NCI-H1930 (cell line): ENCODE data around the gene LCE1C.

Experiments
- DNase-seq, 2 experiments: peaks; one replicate each; lab custom pipeline; 2025; lab: John Stamatoyannopoulos, UW

Gene LCE1C, protein sequence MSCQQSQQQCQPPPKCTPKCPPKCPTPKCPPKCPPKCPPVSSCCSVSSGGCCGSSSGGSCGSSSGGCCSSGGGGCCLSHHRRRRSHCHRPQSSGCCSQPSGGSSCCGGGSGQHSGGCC

DNA sequence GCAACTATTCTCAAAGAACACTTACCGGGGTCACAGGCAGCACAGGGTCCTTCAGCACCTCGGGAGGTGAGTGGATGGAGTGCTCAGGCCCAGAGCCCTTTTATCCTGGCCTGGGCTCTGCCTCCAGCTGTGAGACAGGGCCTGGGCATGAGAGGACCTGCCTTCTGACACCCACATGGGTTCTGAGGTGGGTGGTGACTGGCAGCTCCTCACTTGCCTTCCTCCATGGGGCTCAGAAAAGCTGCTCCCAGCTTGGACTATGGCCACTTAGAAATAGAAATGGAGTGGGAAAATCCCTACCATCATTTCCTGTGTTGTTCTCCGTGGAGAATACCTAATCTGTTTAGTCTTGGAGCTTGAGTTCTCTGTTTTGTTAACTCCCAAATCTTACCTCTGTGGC lies at the start of gene LCE1C:
Gene LCE1C (minus strand): TSS at position 76 of the 400 bp plus-strand sequence. CDS start 1,173 bp downstream, outside the sequence.
- no peak for DNase-seq

DNA sequence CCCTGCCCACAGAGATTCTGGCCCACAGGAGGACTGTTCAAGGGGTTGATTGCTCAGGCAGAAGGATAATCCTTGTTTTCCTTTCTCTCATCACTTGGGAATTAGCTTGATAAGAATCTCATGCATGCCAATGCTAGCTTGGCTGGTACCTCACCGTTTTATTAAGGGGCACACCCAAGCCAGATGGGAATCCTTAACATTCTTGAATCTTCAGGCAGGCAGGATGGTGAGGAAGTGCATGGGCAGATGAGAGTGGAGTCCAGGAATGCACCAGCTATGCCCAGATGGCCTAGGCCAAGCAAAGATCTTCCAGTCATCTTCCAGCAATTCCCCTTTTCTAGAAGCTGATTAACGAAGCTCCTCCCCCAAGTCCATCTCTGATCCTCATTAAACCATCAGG lies 49.2 kb upstream of the LCE1C start:
- no peak for DNase-seq

DNA sequence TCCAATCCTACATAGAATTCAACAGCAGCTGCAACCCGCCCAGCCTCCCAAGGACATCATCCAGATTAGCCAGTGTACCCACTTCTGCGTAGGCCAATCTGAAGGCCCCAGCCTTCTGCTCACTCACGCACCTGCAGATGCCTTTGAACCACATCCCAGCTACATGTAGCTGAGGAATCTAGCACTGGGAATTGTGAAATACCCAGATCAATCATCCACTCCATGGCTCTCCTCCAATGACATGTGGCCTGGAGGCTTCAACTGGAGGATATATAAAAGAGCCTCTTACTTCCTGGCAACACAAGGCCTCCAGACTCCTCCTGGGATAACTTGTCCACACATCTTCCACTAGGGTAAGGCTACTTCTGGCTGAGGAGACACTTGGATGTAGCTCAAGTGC lies 36.1 kb upstream of the LCE1C start, which contains the start of gene LCE6A:
Gene LCE6A (plus strand): TSS at position 301 of the 400 bp plus-strand sequence. CDS start 665 bp downstream, outside the sequence.
- no peak for DNase-seq

DNA sequence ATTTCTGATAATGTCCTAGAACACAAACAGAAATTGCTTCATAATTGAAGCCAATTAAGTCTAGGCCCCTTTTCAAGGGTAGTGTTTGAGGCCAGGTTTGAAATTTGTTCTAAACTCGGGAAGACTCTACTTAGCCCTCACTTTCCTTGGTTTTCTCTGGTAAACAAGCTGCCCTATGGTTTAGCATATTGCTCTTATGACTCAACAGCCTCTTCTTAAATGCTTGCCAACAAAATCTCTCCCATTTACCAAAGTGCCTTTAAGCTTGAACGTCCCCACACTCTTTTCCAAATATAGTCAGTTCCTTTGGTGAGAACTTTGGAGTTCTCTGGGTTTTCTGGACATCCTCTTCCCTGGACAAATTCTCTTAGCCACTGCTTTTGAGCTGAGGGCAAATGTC lies 30.4 kb upstream of the LCE1C start:
- no peak for DNase-seq

DNA sequence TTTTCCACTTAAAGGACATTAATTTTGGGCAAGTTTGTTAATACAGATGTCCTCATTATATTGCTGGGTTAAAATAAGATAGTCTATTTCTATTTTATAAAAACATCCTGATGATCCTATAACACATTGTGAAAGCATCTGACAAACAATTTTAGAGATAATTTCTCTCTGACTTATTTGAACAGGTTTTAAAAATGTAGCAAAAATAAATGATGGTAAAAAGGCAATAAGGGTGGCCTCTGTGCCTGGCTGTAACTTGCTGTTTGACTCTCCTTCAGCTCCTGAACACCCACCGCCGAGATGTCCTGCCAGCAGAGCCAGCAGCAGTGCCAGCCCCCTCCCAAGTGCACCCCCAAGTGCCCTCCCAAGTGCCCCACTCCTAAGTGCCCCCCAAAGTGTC lies 20.7 kb upstream of the LCE1C start, which contains the start of gene LCE1A:
Gene LCE1A (plus strand): TSS at position 301 of the 400 bp plus-strand sequence. CDS start 0 bp downstream, at position 301.
- DNase-seq = no peak

DNA sequence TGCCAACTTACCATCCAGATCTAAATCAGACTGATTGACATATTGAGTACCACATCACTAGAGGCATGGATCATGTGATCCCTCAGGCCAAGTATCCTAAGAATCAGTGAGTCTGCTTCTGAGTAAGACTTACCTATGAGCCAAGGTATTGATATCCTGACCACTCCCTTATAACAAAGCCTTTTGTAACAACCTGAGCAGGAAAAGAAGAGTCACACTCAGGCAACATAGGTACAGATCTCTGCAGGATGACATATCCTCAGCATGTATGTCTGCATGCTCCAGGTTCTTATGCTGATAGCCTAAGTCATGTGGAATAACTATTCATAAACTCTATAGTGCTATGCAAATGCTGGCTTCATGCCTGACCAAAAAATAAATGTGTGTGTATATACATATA lies 18.5 kb upstream of the LCE1C start:
- DNase-seq = no peak

DNA sequence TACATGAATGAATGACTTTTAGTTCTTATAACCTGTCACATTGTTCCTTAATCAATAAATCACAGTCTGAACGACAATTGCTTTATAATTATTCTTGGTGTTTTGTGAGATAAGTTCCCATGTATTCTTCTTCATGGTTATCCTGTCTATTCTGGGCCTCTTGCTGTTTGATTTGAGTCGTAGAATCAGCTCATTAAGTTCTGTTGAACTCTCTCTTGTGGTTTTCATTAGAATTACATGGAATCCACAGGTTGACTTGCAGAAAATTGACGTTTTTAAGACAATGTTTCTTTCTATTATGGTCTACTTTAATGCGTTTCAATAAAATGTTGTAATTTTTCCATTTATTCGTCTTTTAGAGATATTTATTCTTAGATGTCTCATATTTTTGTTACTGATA lies 16.8 kb upstream of the LCE1C start:
- no peak for DNase-seq

DNA sequence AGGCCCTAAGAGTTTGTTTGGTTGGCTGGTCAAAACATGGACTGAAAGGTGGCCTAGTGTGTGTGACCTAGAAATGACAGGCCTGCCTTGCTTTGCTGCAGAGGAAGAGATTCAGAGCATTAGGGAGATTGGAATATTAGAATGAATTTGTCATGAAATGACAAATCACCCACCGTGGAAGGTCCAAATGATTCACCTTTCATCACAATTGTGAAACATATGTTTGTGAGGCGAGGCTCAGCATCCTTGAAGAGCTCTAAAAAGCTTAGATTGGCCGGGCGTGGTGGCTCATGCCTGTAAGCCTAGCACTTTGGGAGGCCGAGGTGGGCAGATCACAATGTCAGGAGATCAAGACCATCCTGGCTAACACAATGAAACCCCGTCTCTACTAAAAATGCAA lies 10.9 kb upstream of the LCE1C start:
- DNase-seq = no peak

DNA sequence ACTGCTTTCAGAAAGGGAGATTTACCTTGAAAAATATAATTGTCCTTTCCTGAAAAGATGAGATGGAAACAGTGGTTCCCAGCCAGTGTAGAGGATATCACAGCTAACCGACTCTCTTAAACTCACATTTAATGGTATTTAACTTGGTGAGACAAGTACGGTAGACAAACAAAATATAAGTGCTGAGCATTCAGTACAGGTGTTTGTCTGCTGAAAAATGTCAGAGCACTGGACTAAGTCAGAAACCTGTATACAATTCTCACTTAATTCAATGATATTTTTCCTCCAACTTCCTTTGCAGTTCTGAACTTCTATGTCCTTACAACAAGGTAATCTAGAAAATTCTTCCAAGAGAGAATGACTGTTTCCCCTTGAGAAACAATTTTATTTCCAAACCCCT lies 5.2 kb upstream of the LCE1C start, which contains the start of gene LCE1B:
Gene LCE1B (plus strand): TSS at position 301 of the 400 bp plus-strand sequence. CDS start 476 bp downstream, outside the sequence.
- DNase-seq = no peak

DNA sequence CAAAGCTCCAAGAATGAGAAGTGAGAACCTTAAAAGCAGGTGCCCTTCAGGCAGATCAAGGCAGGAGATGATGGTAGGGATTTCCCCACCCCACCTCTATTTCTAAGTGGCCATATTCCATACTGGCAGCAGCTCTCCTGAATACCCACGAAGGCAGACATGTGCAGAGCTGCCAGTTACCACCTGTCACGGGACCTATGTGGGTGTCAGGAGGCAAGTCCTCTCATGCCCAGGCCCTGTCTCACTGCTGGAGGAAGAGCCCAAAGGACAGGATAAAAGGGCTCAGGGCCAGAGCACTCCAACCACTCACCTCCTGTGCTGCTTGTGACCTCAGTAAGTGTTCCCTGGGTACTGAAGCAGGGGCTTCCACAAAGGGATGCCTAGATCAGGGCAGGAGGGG lies 4.6 kb upstream of the LCE1C start:
- no peak for DNase-seq

DNA sequence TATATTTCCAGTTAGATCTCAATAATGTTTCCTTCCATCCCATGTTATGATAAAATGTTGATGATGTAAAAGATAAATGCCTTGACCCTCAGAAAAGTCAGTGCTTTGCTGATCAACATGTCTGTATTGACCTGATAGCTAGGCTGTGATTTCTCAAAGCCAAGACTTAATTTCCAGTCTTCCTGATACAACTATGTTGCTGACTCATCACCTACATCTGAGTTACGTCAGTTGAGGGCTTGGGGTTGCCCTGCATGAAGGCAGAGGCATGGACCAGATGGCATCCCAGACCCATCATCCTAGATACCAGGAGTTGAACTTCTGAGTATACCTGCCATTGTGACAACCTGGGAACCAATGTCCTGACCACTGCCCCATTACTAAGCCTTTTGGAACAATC lies 5.1 kb downstream of the LCE1C start:
- no peak for DNase-seq

DNA sequence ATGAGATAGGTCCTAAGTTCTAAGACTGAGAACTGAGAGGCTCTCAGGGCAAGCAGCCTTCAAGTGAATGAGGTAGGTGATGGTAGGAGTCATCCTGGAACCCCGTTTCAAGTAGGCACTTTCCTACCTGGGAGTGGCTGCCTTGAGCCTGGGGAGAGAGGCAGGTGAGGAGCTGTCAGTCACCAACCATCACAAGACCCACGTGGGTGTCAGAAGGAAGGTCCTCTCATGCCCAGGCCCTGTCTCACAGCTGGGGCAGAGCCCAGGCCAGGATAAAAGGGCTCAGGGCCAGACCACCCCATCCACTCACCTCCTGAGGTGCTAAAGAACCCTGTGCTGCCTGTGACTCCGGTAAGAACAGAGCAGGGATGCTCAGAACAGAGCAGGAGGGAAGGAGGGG lies 10.0 kb downstream of the LCE1C start, which contains the start of gene LCE1D:
Gene LCE1D (plus strand): TSS at position 301 of the 400 bp plus-strand sequence. CDS start 1,074 bp downstream, outside the sequence.
- no peak for DNase-seq

DNA sequence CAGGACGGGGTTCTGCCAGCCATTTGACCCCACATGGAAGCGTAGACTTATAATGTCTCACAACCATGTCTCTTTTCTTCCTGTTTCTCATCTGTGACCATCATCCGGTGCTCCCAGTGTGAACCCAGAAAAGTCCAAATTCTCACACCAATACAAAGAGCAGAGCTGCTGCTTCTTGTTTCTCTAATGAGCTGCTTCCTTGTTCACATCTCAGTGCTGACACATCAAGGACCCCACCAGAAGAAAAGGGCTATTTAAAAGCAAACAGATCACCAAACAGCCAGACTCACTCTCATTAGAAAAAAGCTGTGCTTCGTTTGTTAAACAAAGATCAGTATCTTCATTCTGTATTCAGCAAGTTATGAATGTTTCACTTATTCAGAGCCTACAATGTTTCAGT lies 10.8 kb downstream of the LCE1C start:
- no peak for DNase-seq

DNA sequence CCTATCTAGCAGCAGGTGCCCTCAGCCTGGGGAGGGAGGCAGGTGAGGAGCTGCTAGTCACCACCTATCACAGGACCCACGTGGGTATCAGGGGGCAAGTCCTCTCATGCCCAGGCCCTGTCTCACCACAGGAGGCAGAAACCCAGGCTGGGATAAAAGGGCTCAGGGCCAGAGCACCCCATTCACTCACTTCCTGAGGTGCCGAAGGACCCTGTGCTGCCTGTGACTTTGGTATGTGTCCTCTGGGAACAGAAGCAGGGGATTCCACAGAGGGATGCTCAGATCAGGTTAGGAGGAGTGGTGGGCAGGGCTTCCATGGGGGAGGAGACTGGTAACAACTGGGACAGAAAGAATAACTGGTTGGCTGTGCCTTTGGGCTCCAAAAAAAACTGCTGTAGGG lies 20.4 kb downstream of the LCE1C start, which contains the start of gene LCE1E:
Gene LCE1E (plus strand): TSS at position 181 of the 400 bp plus-strand sequence. CDS start 1,043 bp downstream, outside the sequence.
- no peak for DNase-seq

DNA sequence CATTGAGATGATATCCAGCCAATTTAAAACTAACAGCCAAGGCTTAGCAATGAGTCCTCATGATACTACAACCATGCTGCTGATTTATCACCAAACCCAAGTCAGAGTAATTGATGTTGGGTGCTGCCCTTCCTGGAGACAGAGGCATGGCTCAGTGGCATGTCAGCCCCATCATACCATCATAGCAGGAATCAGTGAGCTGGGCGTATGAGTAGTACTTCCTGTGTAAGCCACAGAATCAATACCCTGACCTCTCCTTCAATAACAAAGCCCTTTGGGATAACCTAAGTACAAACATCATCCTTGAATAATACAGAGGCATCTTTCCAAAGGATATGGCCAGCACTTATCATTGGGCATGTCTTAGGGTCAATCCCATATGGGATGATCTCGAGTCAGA lies 23.4 kb downstream of the LCE1C start:
- DNase-seq = no peak

DNA sequence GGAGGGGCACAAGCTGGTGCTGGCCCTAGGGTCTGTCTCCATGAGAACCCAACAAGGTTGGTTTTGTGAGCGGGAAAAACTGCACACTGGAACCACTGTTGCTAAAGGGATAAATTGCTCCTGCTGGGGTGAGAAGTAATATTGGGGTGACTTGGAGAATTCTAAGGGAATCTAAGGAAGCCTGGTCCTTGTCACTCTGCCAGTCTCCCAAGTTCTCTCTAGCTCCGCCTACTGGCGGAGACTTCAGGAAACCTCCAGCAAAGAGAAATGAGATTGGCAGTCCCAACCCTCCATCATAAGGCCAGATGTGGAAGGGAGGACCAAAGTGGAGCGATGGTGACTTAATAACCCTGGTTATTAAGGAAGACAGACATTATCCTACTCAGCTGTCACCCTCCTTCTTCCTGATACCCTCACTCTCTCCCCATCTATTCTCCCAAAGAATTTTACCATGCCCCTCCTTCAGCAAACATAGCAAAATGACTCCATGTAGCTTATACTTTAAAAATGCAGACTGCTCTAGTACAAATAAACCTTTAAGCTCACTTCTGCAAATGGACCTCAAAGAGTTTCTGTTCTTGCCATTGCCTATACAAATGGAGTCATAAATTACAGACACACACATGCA lies 28.8 kb downstream of the LCE1C start:
- peak; percentile 11 to 24 for DNase-seq

DNA sequence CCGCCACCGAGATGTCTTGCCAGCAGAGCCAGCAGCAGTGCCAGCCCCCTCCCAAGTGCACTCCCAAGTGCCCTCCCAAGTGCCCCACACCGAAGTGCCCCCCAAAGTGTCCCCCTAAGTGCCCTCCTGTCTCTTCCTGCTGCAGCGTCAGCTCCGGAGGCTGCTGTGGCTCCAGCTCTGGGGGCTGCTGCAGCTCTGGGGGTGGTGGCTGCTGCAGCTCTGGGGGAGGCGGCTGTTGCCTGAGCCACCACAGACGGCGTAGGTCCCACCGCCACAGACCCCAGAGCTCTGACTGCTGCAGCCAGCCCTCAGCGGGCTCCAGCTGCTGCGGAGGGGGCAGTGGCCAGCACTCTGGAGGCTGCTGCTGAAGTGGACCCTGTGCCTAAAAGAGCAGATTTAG lies 30.1 kb downstream of the LCE1C start:
- no peak for DNase-seq

DNA sequence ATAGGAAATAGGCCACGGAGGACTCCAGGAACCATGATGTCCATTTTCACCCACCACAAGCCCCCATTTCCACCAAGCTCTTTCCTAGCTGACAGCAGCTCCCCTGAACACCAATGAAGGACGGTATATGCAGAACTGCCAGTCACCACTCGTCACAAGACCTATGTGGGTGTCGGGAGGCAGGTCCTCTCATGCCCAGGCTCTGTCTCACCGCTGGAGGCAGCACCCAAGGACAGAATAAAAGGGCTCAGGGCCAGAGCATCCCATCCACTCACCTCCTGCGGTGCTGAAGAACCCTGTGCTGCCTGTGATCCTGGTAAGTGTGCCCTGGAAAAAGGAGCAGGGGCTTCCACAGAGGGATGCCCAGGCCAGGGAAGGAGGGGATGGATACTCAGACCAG lies 31.6 kb downstream of the LCE1C start, which contains the start of gene LCE1F:
Gene LCE1F (plus strand): TSS at position 266 of the 400 bp plus-strand sequence. CDS start 1,232 bp downstream, outside the sequence.
- DNase-seq = no peak

DNA sequence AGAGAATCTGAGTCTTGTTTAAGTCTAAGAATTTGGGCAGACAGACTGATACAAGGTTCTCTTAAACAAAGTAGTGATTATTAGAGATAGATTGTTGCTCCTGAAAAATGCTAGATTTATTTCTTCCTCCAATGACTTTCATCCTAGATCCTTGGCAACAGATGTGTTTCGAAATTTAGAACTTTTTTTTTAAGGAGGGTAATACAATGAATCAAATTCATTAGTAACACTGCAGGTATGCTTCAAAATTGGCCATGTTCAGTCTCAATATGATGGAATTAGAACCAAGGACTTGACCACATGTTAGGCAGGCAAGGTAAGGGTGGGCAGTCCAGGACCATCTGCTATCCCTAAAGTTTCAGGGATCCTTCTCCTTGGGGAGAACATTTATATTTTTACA lies 36.0 kb downstream of the LCE1C start:
- no peak for DNase-seq

DNA sequence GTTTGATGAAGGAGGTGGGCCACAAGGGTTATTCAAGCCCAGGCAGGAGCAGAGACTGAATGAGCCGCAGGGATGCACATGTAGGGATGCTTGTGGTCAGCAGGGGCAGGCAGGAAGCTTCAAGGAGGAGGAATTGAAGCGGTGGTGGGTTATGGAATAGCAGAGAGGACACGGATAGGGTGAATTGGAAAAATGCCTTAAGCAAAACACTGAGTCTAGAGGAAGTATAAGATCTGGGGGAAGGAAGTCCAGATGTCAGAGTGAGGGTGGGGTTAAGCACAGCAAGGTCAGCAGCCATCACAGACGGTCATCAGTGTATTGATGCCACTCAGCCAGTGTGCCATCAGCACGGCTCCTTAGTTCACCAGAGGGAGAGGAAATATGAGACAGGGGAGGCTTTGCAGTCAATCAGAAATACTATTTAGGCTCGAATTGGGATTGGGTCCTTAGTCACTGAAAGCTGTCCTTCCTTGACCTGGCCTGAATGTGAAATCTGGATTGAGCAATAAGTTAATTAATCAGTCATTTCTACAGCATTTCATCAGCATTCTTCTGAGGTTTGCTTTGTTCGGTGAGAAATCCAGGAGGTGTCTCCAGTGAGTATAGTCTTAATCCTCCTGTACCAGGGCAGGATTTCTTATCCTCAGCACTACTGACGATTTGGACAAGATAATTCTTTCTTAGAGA lies 37.5 kb downstream of the LCE1C start:
- DNase-seq = no peak

DNA sequence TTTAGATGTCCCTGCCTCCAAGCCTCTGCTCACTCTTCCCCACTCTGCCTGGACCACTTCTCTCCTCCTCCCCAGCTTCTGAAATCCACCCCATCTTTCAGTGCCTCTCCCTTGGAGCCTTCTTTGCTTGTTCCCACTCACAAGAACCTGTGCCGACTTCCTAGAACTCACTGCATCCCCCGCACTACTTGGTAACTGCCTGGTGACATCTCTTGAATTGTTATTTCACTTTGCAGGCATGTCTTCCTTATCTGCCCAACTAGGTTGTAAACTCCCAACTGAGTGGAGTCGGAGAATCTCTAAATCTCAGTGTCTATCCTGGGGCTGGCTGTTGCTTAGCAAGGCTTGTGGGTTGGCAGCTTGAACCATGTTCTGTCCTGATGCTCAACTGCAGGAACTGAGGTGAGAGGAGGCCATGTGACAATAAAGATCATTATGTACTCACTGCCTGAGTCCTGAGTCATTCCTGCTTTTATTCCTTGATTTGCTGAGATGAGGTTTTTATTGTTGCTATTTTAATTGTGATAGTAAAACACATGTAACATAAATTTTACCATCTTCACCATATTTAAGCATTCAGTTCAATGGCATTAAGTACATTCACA lies 44.7 kb downstream of the LCE1C start:
- DNase-seq = no peak

DNA sequence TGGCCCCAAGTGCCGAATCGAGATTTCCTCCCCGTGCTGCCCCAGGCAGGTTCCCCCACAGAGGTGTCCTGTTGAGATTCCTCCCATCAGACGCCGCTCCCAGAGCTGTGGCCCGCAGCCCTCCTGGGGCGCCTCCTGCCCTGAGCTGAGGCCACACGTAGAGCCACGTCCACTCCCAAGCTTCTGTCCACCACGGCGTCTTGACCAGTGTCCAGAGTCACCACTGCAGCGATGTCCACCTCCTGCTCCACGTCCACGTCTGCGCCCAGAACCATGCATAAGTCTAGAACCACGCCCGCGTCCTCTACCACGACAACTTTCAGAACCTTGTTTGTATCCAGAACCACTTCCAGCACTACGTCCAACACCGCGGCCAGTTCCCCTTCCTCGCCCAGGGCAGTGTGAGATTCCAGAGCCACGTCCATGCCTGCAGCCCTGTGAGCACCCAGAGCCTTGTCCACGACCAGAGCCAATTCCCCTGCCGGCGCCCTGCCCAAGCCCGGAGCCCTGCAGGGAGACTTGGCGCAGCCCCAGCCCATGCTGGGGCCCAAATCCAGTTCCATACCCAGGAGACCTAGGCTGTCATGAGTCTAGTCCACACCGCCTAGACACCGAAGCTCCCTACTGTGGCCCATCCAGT lies 45.8 kb downstream of the LCE1C start:
- no peak for DNase-seq
